Measurements from ENCODE around the gene PHYHIPL. TPM values are rescaled to one million over a fixed set of nuclear protein-coding genes. Genes with fewer than 3 reads are reported as not detected.

The PHYHIPL gene
- total and polyA plus RNA-seq, 2 of the 8 experiments (the other 6 are each of a cell fraction or from before 2014, with no cell fraction given), result 0.23 to 0.48 TPM

GRCh38 chr10:59167512-59167911 is 8.9 kb upstream of the PHYHIPL start:
- Histone ChIP-seq H2AK5ac (ENCODE audit: low read depth, low read length) (no peak overlapping the region), H3K23me2 (ENCODE audit: low read depth, low read length) (no peaks in the 10 kb centered on the region), H3K4me1 (replicated peaks in 1 of 4; ENCODE audit: control insufficient read depth in 3 of 4, insufficient read depth in 4 of 4, low read length in 3 of 4) (no peaks in the 10 kb centered on the region), H4K20me1 (replicated peaks in 1 of 2; ENCODE audit: control insufficient read depth in 1 of 2, insufficient read depth in 2 of 2, low read length in 2 of 2) (no peaks in the 10 kb centered on the region), H3K56ac (replicated peaks; ENCODE audit: insufficient read length, low read depth, low read length) (no peak overlapping the region), H3K27me3 (replicated peaks in 1 of 4; ENCODE audit: control insufficient read depth in 3 of 4, extremely low read depth in 1 of 4, insufficient read depth in 3 of 4, low read length in 3 of 4) (no peaks in the 10 kb centered on the region), H2BK20ac (ENCODE audit: low read length) (no peak overlapping the region), H3K23ac (ENCODE audit: insufficient read length) (no peak overlapping the region), H3K9me3 (ENCODE audit: insufficient read depth in 2 of 2, low read depth in 1 of 2, low read length in 1 of 2) (no peaks in the 10 kb centered on the region), H3K14ac (ENCODE audit: insufficient read length) (no peak overlapping the region), H3K4me2 (ENCODE audit: insufficient read depth in 1 of 2, low read depth in 2 of 2, low read length in 2 of 2) (no peak overlapping the region), H4K8ac (ENCODE audit: extremely low read depth, insufficient read depth, low read length) (no peak overlapping the region), H2BK15ac (ENCODE audit: low read length) (no peak overlapping the region), H2BK12ac (ENCODE audit: low read depth, low read length) (no peak overlapping the region), H3K79me2 (ENCODE audit: control insufficient read depth in 1 of 2, insufficient read depth in 2 of 2, low read length in 2 of 2) (no peaks in the 10 kb centered on the region), H3K79me1 (ENCODE audit: low read depth, low read length) (no peaks in the 10 kb centered on the region), H2BK5ac (ENCODE audit: low read depth, low read length) (no peak overlapping the region), H3K18ac (ENCODE audit: extremely low read depth, low read length) (no peak overlapping the region), H2AFZ (ENCODE audit: low read length) (no peak overlapping the region), H3K9ac (replicated peaks in 1 of 4; ENCODE audit: extremely low read depth in 1 of 4, low read depth in 3 of 4, low read length in 3 of 4) (no peak overlapping the region), H3K4ac (replicated peaks; ENCODE audit: insufficient read length, low read depth, low read length) (no peak overlapping the region), H3K4me3 (ENCODE audit: extremely low read depth in 1 of 4, insufficient read depth in 2 of 4, low read depth in 3 of 4, low read length in 4 of 4) (no peak overlapping the region), H2BK120ac (replicated peaks; ENCODE audit: low read depth, low read length) (no peak overlapping the region), H4K5ac (ENCODE audit: insufficient read length, low read depth, low read length) (no peak overlapping the region), H3K36me3 (ENCODE audit: control insufficient read depth in 2 of 4, insufficient read depth in 4 of 4, low read length in 3 of 4) (no peaks in the 10 kb centered on the region), H3K27ac (ENCODE audit: low read depth, low read length) (no peak overlapping the region), H4K91ac (replicated peaks; ENCODE audit: insufficient read length, low read length) (no peak overlapping the region)
- POLR2A ChIA-PET (ENCODE audit: partially characterized antibody), result no interaction called here
- DNase-seq (ENCODE audit: low read depth in 1 of 2, low spot score in 2 of 2) (no peak), FAIRE-seq (no peak)
- WGBS, 2 experiments (ENCODE audit: extremely low coverage in 1 of 2, insufficient coverage in 1 of 2, insufficient read length in 1 of 2, insufficient replicate concordance in 2 of 2, low coverage in 1 of 2, low lambda C conversion rate in 2 of 2, missing lambda C conversion rate in 1 of 2), result 91% methylated on average over 2 of the region's 2 CpGs; no CpG with 5 or more reads in 1 of the 2 experiments
- TF ChIP-seq SUZ12 (IDR thresholded peaks at IDR 0.05; ENCODE audit: low read length), result no peak
- TF ChIP-seq SP2 (IDR thresholded peaks at IDR 0.05; ENCODE audit: low read length), result no peak
- TF ChIP-seq PHF8 (conservative IDR thresholded peaks at IDR 0.05; ENCODE audit: low read depth, low read length), result no peak
- TF ChIP-seq JUN (IDR thresholded peaks at IDR 0.05; ENCODE audit: low read depth, low read length), result no peak
- no peak for TF ChIP-seq HDAC2 (IDR thresholded peaks at IDR 0.05; ENCODE audit: borderline replicate concordance in 1 of 2, low read depth in 2 of 2, low read length in 2 of 2)
- no peak for TF ChIP-seq CTBP2 (IDR thresholded peaks at IDR 0.05; ENCODE audit: borderline replicate concordance, insufficient read depth, insufficient read length, low read length)
- no peak for TF ChIP-seq TAF7 (optimal IDR thresholded peaks at IDR 0.05; ENCODE audit: borderline replicate concordance, low read depth, low read length)
- TF ChIP-seq KDM4A (IDR thresholded peaks at IDR 0.05; ENCODE audit: low read depth, low read length, severe bottlenecking), result no peak
- TF ChIP-seq EP300 (IDR thresholded peaks at IDR 0.05; ENCODE audit: borderline replicate concordance in 1 of 2, low read depth in 2 of 2, low read length in 2 of 2), result no peak
- no peak for TF ChIP-seq BRCA1 (IDR thresholded peaks at IDR 0.05; ENCODE audit: low read depth, low read length)
- no peak for TF ChIP-seq SAP30 (IDR thresholded peaks at IDR 0.05; ENCODE audit: insufficient read depth, insufficient replicate concordance, low read length)
- CTCF ChIA-PET (ENCODE audit: partially characterized antibody), result no interaction called here
